Gastrocnemius medialis (tissue), 4 donors: ENCODE data around the gene KMO. TPM values are rescaled to one million over a fixed set of nuclear protein-coding genes. Genes with fewer than 3 reads are reported as not detected.

Experiments
- ATAC-seq, 2 donors: fragments of 150-250 bp; one replicate each; pipeline ENCODE4 v1.9.1; 2016
- DNase-seq, 2 donors: peaks; one replicate each; pipeline ENCODE4 v3.0.0-alpha.2; 2019
- H3K27ac ChIP-seq, 4 donors: fragments of 200-600 bp; sonication (generic); 1 replicate in 1 of 4; 2 replicates in 3 of 4; pipeline ENCODE4 v1.5.1; 2016 to 2018; ENCODE audit warnings: mild to moderate bottlenecking in 2 of 4, moderate library complexity in 1 of 4
- H3K27me3 ChIP-seq, 3 donors: fragments of 200-600 bp; sonication (generic) in 2 of 3; 1 replicate in 1 of 3; 2 replicates in 2 of 3; pipeline versions ENCODE4 v1.5.1 to v1.6.0; 2016 to 2019; ENCODE audit warnings: mild to moderate bottlenecking in 1 of 3, moderate library complexity in 1 of 3
- H3K36me3 ChIP-seq, 2 donors: fragments of 200-600 bp; sonication (generic) in 1 of 2; one replicate each; pipeline ENCODE4 v1.5.1; 2017 to 2018
- H3K4me1 ChIP-seq, 2 donors: fragments of 200-600 bp; sonication (generic) in 1 of 2; one replicate each; pipeline ENCODE4 v1.5.1; 2016 to 2017; ENCODE audit warnings: mild to moderate bottlenecking in 2 of 2
- H3K4me3 ChIP-seq, 4 donors: fragments of 200-600 bp; sonication (generic) in 3 of 4; 1 replicate in 1 of 4; 2 replicates in 3 of 4; pipeline ENCODE4 v1.5.1; 2016 to 2019; ENCODE audit warnings: mild to moderate bottlenecking in 2 of 4
- H3K9me3 ChIP-seq, 3 donors: fragments of 200-600 bp; sonication (generic) in 2 of 3; 1 replicate in 1 of 3; 2 replicates in 2 of 3; pipeline ENCODE4 v1.5.1; 2016 to 2019
- POLR2A ChIP-seq, 2 donors: fragments of 450-650 bp; IDR thresholded peaks; one replicate each; pipeline ENCODE4 v1.6.1; 2017; ENCODE audit warnings: antibody characterized with exemption in 2 of 2, mild to moderate bottlenecking in 2 of 2, moderate library complexity in 2 of 2
- in situ Hi-C, 4 donors: fragments of 200-750 bp; cut with MboI; loops; one replicate each; pipeline versions ENCODE4 v1.15.0 to v1.8.0; 2017; ENCODE audit warnings: low sequenced_read_pairs in 4 of 4
- intact Hi-C: fragments of 100-400 bp; cut with DNase I; formaldehyde crosslinking; loops from one replicate; pipeline ENCODE4 v1.15.1; 2023; ENCODE audit warnings: low total_unique reads
- total RNA-seq, 4 donors: library from RNA; depleted of rRNA; stranded (reverse); fragments of >200 nt; gene quantifications; one replicate each; pipeline versions ENCODE4 v1.1.0 to v1.2.3, GENCODE V29; 2016
- TF ChIP-seq, protein P1 (sequence below), 5 experiments: fragments of 450-650 bp in 3 of 5; fragments of 200-600 bp in 2 of 5; sonication (generic) in 2 of 5; IDR thresholded peaks in 4 of 5; conservative IDR thresholded peaks in 1 of 5; 1 replicate in 4 of 5; 2 replicates in 1 of 5; pipeline ENCODE4 v1.5.1; 2016 to 2019; ENCODE audit warnings: antibody characterized with exemption in 5 of 5, mild to moderate bottlenecking in 3 of 5, moderate library complexity in 3 of 5

The KMO gene
- total RNA-seq, 4 donors from 2014 or later, result 0.16 TPM; not detected in 3

- Histone ChIP-seq H3K27me3 (no peaks in the 10 kb centered on the region), H3K27ac (no peak overlapping the region), H3K4me3 (no peak overlapping the region), H3K9me3 (no peaks in the 10 kb centered on the region), H3K36me3 (no peaks in the 10 kb centered on the region), H3K4me1 (peaks cover 11 to 23% of the 10 kb centered on the region in 2 donors)
- TF ChIP-seq, protein P1, sequence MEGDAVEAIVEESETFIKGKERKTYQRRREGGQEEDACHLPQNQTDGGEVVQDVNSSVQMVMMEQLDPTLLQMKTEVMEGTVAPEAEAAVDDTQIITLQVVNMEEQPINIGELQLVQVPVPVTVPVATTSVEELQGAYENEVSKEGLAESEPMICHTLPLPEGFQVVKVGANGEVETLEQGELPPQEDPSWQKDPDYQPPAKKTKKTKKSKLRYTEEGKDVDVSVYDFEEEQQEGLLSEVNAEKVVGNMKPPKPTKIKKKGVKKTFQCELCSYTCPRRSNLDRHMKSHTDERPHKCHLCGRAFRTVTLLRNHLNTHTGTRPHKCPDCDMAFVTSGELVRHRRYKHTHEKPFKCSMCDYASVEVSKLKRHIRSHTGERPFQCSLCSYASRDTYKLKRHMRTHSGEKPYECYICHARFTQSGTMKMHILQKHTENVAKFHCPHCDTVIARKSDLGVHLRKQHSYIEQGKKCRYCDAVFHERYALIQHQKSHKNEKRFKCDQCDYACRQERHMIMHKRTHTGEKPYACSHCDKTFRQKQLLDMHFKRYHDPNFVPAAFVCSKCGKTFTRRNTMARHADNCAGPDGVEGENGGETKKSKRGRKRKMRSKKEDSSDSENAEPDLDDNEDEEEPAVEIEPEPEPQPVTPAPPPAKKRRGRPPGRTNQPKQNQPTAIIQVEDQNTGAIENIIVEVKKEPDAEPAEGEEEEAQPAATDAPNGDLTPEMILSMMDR (IDR thresholded peaks at IDR 0.05 in 4 of 5, conservative IDR thresholded peaks at IDR 0.05 in 1 of 5), result no peak
- TF ChIP-seq POLR2A (IDR thresholded peaks at IDR 0.05), result no peak
- DNase-seq, result no peak
- intact Hi-C loops (loop anchor here (2.0 to 10.0 kb wide), 3 partner anchors 123 to 1613 kb away; partner anchors contain the start of genes CEP170, EXO1, FH and SDCCAG8), in situ Hi-C loops (loop anchor here in 2 of 4 donors (25.0 kb wide), 1 partner anchor 195 kb away; the partner anchor contains the start of gene EXO1 (in 2 of the 2))
- ATAC-seq, result no peak
Measured at GRCh38 chr1:241641773-241642592, 109.8 kb downstream of the KMO start.

DNA sequence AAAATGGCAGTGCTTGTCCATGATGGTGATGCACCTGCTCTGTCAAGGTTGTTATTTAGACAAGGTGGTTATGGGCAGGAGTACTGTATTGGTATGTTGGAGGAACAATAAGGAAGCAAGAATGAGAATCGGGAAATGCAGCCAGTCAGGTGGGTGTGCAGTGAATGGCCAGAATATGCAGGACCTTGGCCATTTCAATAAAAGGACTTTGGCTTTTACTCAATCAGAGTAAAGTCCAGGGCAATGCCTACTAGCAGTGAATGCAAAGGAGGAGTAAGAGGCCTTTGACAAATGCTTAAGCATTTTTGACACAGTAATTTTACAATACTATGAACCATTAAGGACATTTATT lies 110.4 kb downstream of the KMO start:
- no peak for ATAC-seq

DNA sequence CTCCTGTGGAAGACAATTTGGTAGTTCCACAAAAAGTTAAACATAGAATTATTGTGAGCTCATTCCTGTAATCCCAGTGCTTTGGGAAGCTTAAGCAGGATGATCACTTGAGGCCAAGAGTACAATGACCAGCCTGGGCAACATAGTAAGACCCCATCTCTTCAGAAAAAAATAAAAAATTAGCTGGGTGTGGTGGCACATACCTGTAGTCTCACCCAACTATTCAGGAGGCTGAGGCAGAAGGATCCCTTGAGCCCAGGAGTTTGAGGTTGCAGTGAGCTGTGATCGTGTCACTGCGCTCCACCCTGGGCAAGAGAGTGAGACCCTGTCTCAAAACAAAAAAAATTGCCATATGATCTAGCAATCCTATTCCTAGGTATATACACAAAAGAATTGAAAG lies 112.1 kb downstream of the KMO start:
- Histone ChIP-seq H3K27ac (no peak overlapping the region), H3K36me3 (no peaks in the 10 kb centered on the region), H3K4me1 (peaks cover 1 to 4% of the 10 kb centered on the region in 2 donors), H3K27me3 (no peaks in the 10 kb centered on the region), H3K4me3 (no peak overlapping the region), H3K9me3 (no peaks in the 10 kb centered on the region)
- DNase-seq, result no peak
- intact Hi-C loops, result loop anchor here (5.0 to 10.0 kb wide), 2 partner anchors 203 to 1611 kb away; partner anchors contain the start of genes CEP170, EXO1 and SDCCAG8
- no peak for ATAC-seq
- in situ Hi-C loops, result loop anchor here in 2 of 4 donors (25.0 kb wide), 1 partner anchor 193 kb away; the partner anchor contains the start of gene EXO1 (in 2 of the 2)
- TF ChIP-seq, protein P1 (IDR thresholded peaks at IDR 0.05 in 4 of 5, conservative IDR thresholded peaks at IDR 0.05 in 1 of 5), result no peak
- no peak for TF ChIP-seq POLR2A (IDR thresholded peaks at IDR 0.05)

More for the DNA sequence above, 110.4 kb downstream of the KMO start:
- in situ Hi-C loops, result loop anchor here in 2 of 4 donors (25.0 kb wide), 1 partner anchor 195 kb away; the partner anchor contains the start of gene EXO1 (in 2 of the 2)
- H3K9me3 ChIP-seq, result no peaks in the 10 kb centered on the region
- DNase-seq, result no peak
- no peak overlapping the region for H3K27ac ChIP-seq
- H3K36me3 ChIP-seq, result no peaks in the 10 kb centered on the region
- intact Hi-C loops, result loop anchor here (5.0 to 10.0 kb wide), 2 partner anchors 205 to 1612 kb away; partner anchors contain the start of genes CEP170, EXO1 and SDCCAG8
- no peak overlapping the region for H3K4me3 ChIP-seq
- H3K27me3 ChIP-seq, result no peaks in the 10 kb centered on the region
- TF ChIP-seq, protein P1 (IDR thresholded peaks at IDR 0.05 in 4 of 5, conservative IDR thresholded peaks at IDR 0.05 in 1 of 5), result no peak
- TF ChIP-seq POLR2A (IDR thresholded peaks at IDR 0.05), result no peak
- peaks cover 11 to 21% of the 10 kb centered on the region in 2 donors for H3K4me1 ChIP-seq

DNA sequence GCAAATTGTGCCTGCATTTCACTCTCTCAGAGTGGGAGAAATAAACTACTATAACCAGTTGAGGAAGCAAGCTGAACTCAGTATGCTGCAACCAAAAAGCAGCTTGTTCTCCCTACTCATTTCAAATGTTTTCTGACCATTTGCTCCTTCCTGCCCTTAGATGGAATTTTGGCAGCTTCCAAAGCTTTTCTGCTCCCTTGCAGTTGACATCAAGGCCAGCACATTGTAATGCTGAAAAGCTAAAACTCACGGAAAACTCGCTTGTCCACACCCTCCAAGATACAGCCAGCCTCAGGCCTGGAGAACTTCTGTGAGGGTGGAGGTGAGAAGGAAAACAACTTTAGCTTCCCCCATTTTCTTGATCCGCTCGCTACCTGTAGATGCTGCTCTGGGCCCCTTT lies 113.0 kb downstream of the KMO start:
- in situ Hi-C loops, result loop anchor here in 2 of 4 donors (25.0 kb wide), 1 partner anchor 192 kb away; the partner anchor contains the start of gene EXO1 (in 2 of the 2)
- no peak for TF ChIP-seq POLR2A (IDR thresholded peaks at IDR 0.05)
- TF ChIP-seq, protein P1 (IDR thresholded peaks at IDR 0.05 in 4 of 5, conservative IDR thresholded peaks at IDR 0.05 in 1 of 5), result no peak
- H3K36me3 ChIP-seq, result no peaks in the 10 kb centered on the region

More for the DNA sequence above, 113.0 kb downstream of the KMO start:
- Histone ChIP-seq H3K4me3 (no peak overlapping the region), H3K9me3 (no peaks in the 10 kb centered on the region), H3K27me3 (no peaks in the 10 kb centered on the region), H3K4me1 (peaks cover 0 to 4% of the 10 kb centered on the region in 2 donors), H3K27ac (no peak overlapping the region)
- DNase-seq (no peak), ATAC-seq (no peak)
- intact Hi-C loops, result loop anchor here (10.0 kb wide), 1 partner anchor 1610 kb away; the partner anchor contains the start of genes CEP170 and SDCCAG8

Other genes with a start within 250 kb of the KMO start
- not detected for gene RGS7, start 175.2 kb upstream of the KMO start, total RNA-seq
- gene FH, start 12.6 kb upstream of the KMO start, total RNA-seq, result 100 to 1,000 TPM in 3 of 4 donors, 10 to 100 TPM in 1; 93.0 to 166 (median 112) TPM
- 1 to 10 TPM; 3.2 to 6.5 (median 4.8) TPM for gene CHML, start 108.0 kb downstream of the KMO start, total RNA-seq
- gene OPN3, start 108.0 kb downstream of the KMO start, total RNA-seq, result 1 to 10 TPM; 4.6 to 9.6 (median 5.8) TPM
- gene WDR64, start 119.9 kb downstream of the KMO start, total RNA-seq, result under 1 TPM in 1 of 4 donors, not detected in 3; 0.22 TPM